GM18520 (cell line): ENCODE results near the gene EEF2KMT.
A peak's percentile ranks its signal among the peaks of the same experiment; 100 is the strongest.
"Not testable (repeated sequence)": the region's sequence is repeated elsewhere in the genome, so short reads cannot be mapped to it uniquely, and the experiment has no call there.

Experiments
- ATAC-seq: cut with Tn5 transposase; IDR thresholded peaks from one replicate; pipeline ENCODE4 v1.9.1; 2021; ENCODE audit not compliant: unreplicated experiment

The EEF2KMT gene

GRCh38 chr16:5095145-5095830 is 2.3 kb downstream of the EEF2KMT start:
- ATAC-seq = not testable (repeated sequence)

- not testable (repeated sequence) for ATAC-seq
These were observed 3.8 kb downstream of the EEF2KMT start for GRCh38 chr16:5093746-5094145.

DNA sequence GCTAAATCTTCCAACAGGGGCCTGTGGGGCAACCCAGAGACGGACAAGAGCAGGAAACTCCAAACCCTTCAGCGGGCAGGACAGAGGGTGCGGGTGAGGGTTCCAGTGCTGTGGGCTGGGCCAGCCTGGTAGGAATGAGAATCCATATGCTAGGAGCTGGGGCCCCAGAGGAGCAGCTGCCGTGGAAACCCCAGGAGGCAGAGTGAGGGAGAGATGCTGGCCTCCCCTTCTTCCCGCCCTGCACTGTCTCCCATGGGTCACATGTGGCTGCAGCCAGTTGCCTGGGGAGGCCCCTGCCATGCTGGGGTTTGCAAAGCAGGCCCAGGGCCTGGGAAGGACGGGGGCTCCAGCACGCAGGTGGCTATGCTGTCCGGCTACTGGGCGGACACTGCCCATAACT is 4.5 kb downstream of the EEF2KMT start:
- not testable (repeated sequence) for ATAC-seq

- ATAC-seq = not testable (repeated sequence)
These were observed 7.0 kb downstream of the EEF2KMT start for GRCh38 chr16:5090592-5090991.

DNA sequence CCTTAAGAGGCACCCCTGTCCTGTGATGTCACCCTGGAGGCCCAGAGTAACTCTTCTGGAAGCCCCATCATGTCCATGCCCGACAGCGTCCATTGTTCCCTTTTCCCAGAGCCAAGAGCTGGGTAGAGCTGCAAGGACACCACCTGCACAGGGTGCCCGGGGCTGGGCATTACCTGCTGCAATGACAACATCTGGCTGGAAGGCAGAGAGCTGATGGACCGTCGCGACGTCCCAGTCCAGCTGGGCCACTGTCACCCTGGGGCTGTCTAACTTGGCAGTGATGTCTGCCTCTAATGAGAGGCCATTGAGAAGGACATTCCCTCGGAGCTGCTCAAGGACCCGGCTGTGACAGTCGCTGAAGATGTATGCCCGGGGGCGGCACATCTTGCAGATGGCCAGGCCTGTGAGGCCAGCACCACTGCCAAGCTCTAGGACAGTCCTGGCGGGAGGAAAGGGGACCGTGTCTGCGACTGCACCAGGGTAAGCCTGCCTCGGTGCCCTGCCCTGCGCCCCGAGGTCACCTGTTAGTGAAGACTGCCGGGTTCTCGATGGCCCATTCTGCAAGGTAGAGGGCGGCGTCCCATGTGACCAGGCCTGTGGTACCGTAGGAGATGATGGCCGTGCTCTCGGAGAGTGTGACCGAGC is 7.6 kb downstream of the EEF2KMT start:
- not testable (repeated sequence) for ATAC-seq

DNA sequence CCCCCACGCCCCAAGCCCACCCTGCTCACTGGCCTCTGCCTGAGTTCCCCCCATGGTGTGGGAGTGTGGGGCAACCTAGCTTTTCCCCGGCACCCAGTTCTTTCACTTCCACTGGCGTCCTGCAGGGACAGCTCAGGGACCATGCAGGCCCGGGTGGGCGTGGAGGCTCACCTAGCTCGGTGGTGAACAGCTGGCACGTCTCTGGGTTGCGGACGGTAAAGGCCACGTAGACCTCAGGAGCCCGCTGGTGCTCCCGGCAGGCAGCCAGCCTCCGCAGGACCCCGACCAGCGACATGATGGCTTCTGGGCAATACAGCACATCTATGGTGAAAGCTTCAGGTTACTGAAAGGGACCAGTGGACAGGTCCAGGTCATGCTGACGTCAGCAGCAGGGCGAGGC is 8.7 kb downstream of the EEF2KMT start:
- ATAC-seq = not testable (repeated sequence)

GRCh38 chr16:5088086-5088790 is 9.4 kb downstream of the EEF2KMT start:
- not testable (repeated sequence) for ATAC-seq

GRCh38 chr16:5085716-5086115 is 11.9 kb downstream of the EEF2KMT start:
- ATAC-seq = not testable (repeated sequence)

GRCh38 chr16:5084802-5085201 is 12.8 kb downstream of the EEF2KMT start:
- not testable (repeated sequence) for ATAC-seq

DNA sequence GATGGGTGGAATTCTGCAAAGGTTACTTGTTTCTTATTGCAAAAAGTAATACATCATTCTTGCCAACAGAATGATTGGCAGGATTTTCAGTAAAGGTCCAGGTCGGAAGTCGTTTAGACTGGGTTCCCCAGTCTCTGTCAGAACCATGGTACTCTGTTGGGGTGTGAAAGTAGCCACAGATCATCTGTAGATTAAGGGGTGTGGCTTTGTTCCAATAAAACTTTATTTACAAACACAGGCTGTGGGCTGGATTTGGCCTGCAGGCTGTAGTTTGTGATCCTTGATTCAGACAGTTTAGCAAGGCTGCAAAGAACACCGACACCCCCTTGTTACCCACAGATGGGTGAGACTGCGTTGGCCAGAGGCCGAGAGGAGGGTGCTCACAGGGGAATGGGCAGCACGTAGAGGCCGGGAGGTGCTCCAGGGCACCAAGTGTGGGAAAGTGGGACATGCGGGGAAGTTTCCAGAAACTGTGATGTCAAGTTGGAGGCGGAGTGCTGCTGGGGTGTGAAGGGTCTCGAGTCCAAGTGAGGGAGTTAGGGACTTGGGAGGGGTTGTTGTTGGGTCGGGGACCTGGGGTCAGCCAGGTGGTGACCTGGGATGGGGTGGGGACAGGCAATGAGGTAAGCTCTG is 13.4 kb downstream of the EEF2KMT start:
- ATAC-seq = not testable (repeated sequence)

- not testable (repeated sequence) for ATAC-seq
These were observed 13.9 kb downstream of the EEF2KMT start for GRCh38 chr16:5083646-5084045.

GRCh38 chr16:5080996-5081395 is 16.6 kb downstream of the EEF2KMT start:
- ATAC-seq = not testable (repeated sequence)

DNA sequence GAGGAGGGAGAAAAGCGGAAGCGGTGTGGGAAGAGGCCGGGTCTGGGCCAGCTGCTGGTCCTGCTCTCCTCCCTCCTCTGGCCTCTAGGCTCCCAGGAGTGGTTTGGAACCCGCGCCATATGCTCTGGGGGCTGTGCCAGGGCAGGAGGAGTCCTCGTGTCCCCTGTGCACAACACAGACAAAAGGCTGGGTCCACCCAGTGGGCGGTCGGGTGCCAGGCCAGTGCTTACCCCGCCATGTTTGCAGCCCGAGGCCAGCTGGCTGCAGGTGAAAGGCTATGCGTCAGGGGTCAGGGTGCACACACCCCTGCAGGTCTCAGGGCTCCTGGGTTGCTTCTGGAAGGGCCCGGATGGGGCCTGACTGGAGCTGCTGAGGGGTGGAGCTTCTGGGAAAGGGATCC is 17.1 kb downstream of the EEF2KMT start:
- not testable (repeated sequence) for ATAC-seq

DNA sequence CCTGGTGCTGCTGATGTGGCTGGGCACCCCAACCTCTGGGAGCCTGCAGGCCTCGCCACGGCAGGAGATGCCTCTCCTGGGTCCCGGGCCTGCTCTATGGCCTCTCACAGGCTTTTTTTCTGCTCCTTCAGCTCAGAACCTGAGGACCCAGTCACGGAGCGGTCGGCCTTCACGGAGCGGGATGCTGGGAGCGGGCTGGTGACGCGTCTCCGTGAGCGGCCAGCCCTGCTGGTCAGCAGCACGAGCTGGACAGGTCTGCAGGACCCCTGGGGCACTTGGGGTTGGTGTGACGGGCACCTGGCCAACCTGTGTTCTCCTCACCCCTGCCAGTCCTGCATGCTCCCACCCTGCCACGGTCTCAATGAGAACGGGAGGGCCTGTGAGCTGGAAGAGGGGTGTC is 19.0 kb downstream of the EEF2KMT start:
- no peak for ATAC-seq

GRCh38 chr16:5077304-5077703 is 20.3 kb downstream of the EEF2KMT start:
- no peak for ATAC-seq

DNA sequence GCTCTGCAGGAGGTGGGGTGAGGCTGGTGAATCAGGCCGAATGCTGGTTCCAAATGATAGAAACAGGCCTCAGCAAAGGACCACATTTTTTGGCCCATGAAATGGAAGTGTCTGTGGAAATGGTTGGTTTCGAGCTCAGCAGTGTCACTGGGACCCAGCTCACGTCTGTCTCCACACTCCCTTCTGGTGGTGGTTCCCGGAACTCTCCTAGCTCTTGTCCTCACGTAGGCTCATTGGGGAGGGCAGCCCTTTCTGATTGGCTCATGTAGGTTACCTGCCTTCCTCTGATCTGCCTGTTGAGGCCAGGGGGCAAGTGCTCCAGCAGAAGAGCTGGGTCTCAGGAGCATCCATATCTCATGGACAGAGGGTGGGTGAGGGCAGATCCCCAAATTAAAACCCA is 22.0 kb downstream of the EEF2KMT start:
- ATAC-seq = no peak

DNA sequence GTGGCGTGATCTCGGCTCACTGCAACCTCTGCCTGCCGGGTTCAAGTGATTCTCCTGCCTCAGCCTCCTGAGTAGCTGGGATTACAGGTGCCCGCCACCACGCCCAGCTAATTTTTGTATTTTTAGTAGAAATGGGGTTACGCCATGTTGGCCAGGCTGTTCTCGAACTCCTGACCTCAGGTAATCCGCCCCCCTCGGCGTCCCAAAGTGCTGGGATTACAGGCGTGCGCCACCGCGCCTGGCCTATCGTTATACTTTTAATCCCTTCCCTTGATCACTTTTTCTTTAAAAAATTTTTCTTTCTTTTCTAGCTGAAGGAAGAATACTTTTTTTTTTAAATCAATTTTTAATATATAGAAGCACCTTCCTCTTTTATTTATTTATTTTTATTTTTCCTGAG is 23.8 kb downstream of the EEF2KMT start:
- ATAC-seq = not testable (repeated sequence)

DNA sequence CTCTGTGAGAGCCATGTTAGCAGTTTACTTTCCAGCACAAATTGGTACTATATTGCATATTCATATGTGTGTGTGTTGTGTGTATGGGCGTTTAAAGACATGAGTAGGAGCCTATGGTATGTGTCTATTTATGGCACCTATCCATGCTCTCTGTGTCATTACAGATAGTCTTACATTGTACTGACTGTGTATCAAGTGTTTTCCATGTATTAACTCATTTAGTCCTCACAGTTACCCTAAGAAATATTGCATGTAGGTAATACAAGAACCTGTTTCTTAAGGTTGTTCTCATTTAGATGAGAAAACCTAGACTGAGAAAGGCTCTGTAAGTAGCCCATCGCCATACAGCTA is 24.3 kb downstream of the EEF2KMT start:
- no peak for ATAC-seq

GRCh38 chr16:5072334-5073278 is 25.0 kb downstream of the EEF2KMT start:
- peak; percentile 6 for ATAC-seq

GRCh38 chr16:5071681-5072333 is 25.8 kb downstream of the EEF2KMT start, which contains the start of gene ALG1:
Gene ALG1 (plus strand): TSS chr16:5071843. CDS start chr16:5071850, 7 bp downstream.
- ATAC-seq = peak; percentile 59
